HG02981 (cell line): ENCODE measurements around the gene TLE3.

Source experiments
- ATAC-seq: cut with Tn5 transposase; IDR thresholded peaks from one replicate; pipeline ENCODE4 v1.9.1; 2021; ENCODE audit warnings: mild to moderate bottlenecking, moderate library complexity; ENCODE audit not compliant: unreplicated experiment

TLE3 gene

DNA sequence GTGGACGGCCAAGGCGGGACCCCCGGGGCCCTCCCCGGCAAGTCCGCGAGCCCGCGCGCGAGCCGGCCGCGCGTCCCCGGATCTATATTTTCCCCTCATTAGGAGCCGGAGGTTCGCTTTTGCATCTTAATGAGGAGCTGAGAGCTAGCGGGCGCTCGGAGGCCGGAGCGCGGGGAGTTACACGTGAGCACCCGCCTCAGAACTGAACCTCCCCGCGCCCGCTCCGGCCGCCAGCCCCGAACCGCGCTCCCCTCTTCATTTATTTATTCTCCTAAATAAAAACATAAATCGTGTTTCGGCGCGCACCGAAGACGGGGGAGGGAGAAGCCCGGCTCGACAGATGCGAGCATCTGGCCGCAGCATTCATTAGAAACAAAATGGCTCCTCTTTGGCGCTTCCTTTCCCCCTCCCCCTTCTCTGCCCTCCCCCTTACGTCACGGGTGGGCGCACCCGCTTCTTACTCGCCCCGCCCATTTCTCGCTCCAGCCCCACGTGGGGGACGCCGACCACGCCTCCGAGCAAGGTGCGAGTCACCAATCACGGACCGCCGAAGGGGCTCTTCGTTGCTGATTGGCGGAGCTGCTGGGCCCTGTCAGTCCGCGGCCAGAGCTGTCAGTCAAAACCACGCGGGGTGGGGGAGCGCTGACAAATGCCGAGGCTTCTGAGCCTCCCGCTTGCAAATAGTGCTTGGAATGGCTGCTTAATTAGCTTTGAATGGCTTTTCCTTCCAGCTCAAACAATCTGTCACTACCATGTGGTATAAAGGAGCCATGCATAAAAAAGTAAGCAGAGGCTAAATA is 1.6 kb upstream of the TLE3 start:
- peak; percentile 53 for ATAC-seq

- no peak for ATAC-seq
Observed at GRCh38 chr15:70098461-70099166, 897 bp upstream of the TLE3 start.

DNA sequence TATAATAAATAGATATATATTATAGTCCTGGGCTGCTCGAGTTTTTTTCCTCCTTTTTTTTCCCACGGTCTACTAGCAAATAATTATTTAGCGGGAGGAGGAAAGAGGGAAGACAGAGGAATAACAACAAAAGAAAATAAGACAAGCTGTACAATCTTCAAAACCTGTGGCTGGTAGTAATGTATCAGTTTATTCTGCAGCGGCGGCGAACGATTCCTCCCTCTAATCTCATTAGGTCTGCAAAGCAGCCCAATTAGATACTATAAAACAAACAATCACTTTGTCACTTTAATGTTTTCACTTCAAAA is 390 bp upstream of the TLE3 start:
- no peak for ATAC-seq

- no peak for ATAC-seq
Observed at GRCh38 chr15:70097063-70097320, 725 bp downstream of the TLE3 start.

GRCh38 chr15:70096215-70097062 is 1.3 kb downstream of the TLE3 start:
- ATAC-seq = no peak

DNA sequence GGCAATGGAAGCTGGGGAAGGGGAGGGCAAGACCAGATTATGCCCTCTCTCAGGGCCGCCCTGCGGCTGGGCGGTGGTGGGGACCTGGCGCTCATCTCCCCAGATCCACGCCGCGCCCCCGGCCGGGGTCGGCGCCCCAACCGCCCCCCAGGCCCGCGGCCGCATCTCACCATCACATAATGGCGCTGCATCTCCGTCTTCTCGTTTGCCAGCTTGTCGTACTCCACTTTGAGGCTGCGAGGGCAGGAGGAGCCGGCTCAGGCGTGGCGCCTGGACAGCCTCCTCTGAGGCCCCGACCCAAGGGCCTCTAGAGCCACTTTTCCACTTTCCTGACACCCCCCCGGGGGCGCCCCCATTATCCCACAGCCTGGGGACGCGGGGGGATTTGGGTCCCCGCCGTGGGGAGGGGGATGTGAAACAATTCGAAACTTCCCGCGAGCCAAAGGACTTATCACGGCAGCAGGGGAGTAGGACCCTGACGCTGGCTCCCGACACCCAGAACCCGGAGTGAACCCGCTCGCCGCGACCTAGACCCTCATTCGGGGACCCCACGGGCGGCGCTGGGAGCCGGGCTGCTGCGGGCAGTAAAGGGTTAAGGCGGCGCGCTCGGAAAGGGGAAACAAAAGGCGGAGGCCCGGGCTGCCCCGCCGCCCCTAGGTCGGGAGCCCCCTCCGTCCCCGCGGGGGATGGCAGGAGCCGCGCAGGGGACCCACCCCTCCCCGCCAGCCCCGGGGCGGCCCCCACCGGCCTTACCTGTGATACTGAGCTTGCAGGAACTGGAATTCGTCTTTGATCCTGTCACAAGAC is 2.1 kb downstream of the TLE3 start:
- no peak for ATAC-seq

GRCh38 chr15:70094690-70095311 is 2.9 kb downstream of the TLE3 start:
- ATAC-seq = no peak

DNA sequence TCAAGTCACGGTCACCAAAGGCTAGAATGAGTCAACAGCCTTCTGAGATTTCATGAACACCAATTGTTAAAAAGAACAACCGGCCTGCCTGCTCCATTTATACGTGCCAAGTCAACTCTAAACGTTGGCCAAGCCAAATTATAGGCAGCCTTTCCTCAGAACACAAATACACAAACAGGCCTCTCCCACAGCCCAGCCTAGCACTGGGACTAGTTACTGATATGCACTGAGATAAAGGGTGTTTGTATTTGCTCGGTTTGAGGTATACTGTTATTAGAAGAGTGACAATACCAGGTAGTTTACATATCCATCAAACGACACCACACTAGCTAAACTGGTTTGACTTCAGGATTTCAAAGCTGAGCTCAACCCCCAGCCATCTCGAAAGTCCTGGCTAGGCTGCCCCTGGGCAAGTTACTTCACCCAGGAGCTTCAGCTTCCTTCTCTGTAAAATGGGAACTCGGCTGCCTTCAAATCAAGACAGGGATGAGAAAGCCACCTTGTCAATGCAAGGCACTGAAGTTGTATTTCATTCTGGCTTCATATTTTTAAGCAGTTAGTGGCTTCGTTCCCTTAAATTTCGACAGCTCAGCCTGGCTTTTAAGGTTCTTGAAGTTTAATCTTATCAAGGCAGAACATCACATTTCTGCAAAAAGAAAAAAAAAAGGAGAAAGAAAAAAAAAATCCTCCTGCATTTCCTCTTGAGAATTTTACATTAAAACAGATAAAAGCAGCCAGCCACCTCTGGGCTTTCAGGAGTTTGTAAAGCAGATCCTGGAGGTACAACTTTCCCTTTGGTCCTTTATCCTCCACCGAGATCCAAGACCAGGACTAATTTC is 4.0 kb downstream of the TLE3 start:
- ATAC-seq = no peak

DNA sequence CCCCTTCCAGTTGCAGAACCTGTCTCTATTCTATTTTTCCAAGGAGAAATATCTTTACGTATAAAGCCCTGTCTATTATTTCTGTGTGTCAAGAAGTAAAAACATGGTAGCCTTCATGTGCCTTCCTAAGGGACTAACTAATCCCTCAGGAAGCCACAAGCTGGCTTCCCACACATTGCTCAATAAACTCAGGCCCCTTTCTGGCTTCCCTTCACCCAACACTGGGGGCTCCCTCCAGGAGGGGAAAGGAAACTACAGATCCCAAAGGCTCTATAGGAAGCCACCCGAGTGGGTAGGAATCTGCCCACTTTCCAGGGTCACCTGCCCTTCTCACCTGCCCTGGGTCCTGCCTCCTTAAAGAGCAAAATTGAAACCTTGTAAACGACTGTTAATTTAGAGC is 4.6 kb downstream of the TLE3 start:
- no peak for ATAC-seq

DNA sequence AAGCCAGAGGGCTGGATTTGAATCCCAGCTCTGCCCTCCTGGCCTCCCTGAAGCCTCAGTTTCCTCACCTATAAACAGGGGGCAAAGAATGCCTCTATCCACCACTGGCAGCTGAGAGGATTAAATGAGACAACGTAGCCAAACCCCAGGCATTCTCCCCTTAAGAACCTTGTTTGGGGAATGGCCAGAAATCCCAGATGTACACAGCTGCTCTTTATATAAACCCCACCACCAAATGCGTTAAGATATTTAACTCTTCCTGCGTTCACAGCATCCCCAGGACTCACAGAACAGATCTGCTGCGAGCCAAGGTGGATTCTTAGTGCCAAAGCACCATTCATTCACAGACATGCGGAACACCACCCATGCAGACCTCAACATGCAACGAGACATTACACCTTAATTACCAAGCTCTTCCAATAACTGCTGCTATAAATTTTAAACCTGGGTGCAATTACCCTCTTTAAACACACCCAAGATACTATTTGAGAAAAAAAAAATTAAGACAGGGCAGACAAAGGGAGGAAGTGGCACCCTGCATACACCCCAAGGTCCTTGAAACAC is 5.2 kb downstream of the TLE3 start:
- ATAC-seq = no peak

- ATAC-seq = no peak
Observed at GRCh38 chr15:70091726-70092463, 5.8 kb downstream of the TLE3 start.

GRCh38 chr15:70090436-70091296 is 7.1 kb downstream of the TLE3 start:
- no peak for ATAC-seq

DNA sequence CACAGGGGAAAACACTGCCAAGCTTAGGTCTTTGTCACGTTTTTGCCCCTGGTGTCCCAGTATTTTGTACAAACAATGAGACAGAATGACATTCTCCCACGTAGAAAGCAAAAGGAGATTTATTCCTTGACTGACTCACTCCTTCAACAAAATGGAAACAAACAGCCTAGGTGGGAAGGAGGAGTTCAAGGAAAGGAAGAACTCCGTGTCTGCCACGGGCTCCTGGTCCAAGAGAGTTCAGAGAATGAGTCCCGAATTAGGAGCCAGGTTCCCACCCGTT is 8.1 kb downstream of the TLE3 start:
- ATAC-seq = no peak

DNA sequence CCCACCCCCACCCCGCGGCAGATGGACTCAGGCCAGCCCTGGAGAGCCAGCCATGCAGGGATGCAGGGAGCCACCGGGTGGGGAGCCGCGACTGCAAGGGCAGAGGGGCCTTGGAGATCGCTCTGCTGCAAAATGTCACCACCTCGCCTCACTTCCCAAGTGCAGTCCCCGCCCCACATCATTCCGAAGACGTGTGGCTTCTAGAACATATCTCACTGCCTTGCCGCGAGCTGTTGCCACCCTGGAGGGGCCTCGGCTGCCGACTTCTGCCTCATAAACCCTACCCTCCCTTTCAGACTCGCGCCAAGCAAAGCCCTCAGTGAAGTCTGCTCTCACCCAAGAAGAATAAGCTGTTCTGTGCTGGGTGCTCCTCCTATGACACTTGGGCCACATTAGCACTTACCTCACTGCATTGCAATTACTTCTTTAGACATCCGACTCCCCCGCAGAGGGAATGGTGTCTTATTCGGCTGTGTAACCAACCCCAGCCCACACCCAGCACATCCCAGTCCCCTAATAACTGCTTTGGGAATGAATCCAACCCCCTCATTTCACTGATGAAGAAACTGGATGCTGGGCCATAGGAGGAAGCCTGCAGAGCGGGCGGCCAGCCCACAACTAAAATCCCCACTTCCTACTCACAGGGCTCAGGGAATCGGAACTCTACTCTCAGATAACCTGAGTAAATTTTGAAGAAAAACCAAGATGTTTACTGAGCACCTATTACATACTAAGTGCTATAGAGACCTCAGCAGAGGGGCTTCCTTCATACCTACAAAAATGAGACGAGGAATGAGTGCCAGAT is 8.6 kb downstream of the TLE3 start:
- no peak for ATAC-seq

- no peak for ATAC-seq
Observed at GRCh38 chr15:70088455-70088854, 9.3 kb downstream of the TLE3 start.

DNA sequence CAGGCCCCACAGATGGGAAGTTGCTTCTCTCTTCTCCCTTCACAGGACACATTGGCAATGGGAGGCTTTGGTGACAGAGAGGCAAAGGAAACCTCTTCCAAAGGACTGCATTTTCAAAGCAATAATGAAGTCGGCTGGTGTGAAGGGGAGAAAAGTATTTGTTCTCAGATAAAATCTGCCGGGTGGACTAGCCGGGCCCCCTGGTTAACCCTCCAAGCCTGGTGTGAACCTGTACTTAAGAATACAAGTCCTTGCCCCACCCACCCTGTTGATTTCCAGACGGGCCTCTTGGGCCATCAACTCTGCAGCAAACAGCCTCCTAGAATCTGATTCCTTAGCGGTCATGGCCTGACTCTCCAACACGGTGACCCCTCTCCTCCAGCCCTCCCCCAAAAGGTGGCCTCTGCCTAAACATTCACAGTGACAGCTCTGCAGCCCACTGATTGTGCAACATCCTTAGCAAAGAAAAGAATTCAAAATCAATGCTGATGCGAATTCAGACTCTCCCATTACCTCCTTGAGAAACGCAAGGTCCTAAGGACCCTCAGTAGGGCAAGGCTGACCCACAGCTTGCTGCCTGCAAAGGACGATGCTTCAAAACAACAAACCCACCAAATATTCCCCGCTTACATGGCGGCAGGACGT is 9.9 kb downstream of the TLE3 start:
- ATAC-seq = no peak

- ATAC-seq = no peak
Observed at GRCh38 chr15:70086636-70087035, 11.1 kb downstream of the TLE3 start.
